RPMI7951 (cell line): ENCODE measurements around the gene CCDC70. TPM values are rescaled to one million over a fixed set of nuclear protein-coding genes. Genes with fewer than 3 reads are reported as not detected.

Experiments used
- DNase-seq: peaks from one replicate; pipeline ENCODE4 v3.0.0-alpha.2; 2012; ENCODE audit warnings: low read depth
- total RNA-seq: library from RNA; depleted of rRNA; stranded (reverse); fragments of >200 nt; shearing (Covaris generic); gene quantifications from 2 replicates; pipeline ENCODE4 v1.2.3, GENCODE V29; 2014

Gene CCDC70
- total RNA-seq, 1 experiment from 2014 or later, result not detected

GRCh38 chr13:51829568-51829899, 32.2 kb upstream of the CCDC70 start:
- DNase-seq, result no peak

- DNase-seq, result no peak
These were observed 30.2 kb upstream of the CCDC70 start for GRCh38 chr13:51831519-51831918.

- peak; percentile 32 for DNase-seq
These were observed 29.2 kb upstream of the CCDC70 start for GRCh38 chr13:51832471-51833152.

- DNase-seq, result no peak
These were observed 27.8 kb upstream of the CCDC70 start for GRCh38 chr13:51833980-51834379.

- no peak for DNase-seq
These were observed 27.1 kb upstream of the CCDC70 start for GRCh38 chr13:51834581-51835171.

GRCh38 chr13:51837016-51837415, 24.8 kb upstream of the CCDC70 start:
- DNase-seq, result no peak

- DNase-seq, result peak; percentile 36
These were observed 23.4 kb upstream of the CCDC70 start for GRCh38 chr13:51838240-51838846.

GRCh38 chr13:51839711-51840540, 21.8 kb upstream of the CCDC70 start:
- DNase-seq, result no peak

GRCh38 chr13:51840917-51841316, 20.9 kb upstream of the CCDC70 start:
- no peak for DNase-seq

GRCh38 chr13:51841732-51842131, 20.0 kb upstream of the CCDC70 start:
- no peak for DNase-seq

GRCh38 chr13:51843529-51843928, 18.2 kb upstream of the CCDC70 start:
- no peak for DNase-seq

GRCh38 chr13:51844862-51845573, 16.8 kb upstream of the CCDC70 start, which contains the start of gene TMEM272:
Gene TMEM272, minus strand, starts transcription at chr13:51845177. Its CDS starts 6,647 bp downstream, at chr13:51838530.
- peak; percentile 52 for DNase-seq

GRCh38 chr13:51845574-51846318, 16.0 kb upstream of the CCDC70 start:
- DNase-seq, result no peak

GRCh38 chr13:51846756-51847155, 15.0 kb upstream of the CCDC70 start:
- no peak for DNase-seq

- DNase-seq, result peak; percentile 25
These were observed 13.1 kb upstream of the CCDC70 start for GRCh38 chr13:51848674-51849073.

- no peak for DNase-seq
These were observed 12.3 kb upstream of the CCDC70 start for GRCh38 chr13:51849145-51850101.

- DNase-seq, result no peak
These were observed 5.6 kb upstream of the CCDC70 start for GRCh38 chr13:51856027-51856736.

GRCh38 chr13:51856998-51857397, 4.8 kb upstream of the CCDC70 start:
- DNase-seq, result no peak
